NCI-H1105 (cell line): Measurements from ENCODE around the gene ROPN1L.

Source experiments
- DNase-seq: peaks from one replicate; lab custom pipeline; 2025; lab: John Stamatoyannopoulos, UW

Gene ROPN1L

GRCh38 chr5:10457682-10458574 lies 16.2 kb downstream of the ROPN1L start:
- DNase-seq, result no peak

- DNase-seq, result no peak
These were observed 17.7 kb downstream of the ROPN1L start for GRCh38 chr5:10459080-10460055.

- no peak for DNase-seq
These were observed 18.7 kb downstream of the ROPN1L start for GRCh38 chr5:10460252-10460906.

DNA sequence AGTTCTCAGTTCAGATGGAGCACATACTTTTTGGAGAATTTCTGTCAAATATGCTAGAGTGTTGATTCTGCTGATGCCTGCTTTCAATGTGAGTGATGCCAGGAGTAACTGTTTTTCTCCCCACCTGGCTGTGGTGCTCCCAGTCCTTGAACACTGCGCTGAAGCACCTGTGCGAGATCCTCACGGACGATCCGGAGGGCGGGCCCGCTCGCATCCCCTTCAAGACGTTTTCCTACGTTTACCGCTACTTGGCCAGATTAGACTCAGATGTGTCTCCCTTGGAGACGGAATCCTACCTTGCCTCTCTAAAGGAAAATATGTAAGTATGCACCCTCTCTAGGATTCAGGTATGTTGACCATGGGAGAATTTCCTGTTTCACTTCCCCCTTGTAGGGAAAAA lies 19.4 kb downstream of the ROPN1L start:
- no peak for DNase-seq

DNA sequence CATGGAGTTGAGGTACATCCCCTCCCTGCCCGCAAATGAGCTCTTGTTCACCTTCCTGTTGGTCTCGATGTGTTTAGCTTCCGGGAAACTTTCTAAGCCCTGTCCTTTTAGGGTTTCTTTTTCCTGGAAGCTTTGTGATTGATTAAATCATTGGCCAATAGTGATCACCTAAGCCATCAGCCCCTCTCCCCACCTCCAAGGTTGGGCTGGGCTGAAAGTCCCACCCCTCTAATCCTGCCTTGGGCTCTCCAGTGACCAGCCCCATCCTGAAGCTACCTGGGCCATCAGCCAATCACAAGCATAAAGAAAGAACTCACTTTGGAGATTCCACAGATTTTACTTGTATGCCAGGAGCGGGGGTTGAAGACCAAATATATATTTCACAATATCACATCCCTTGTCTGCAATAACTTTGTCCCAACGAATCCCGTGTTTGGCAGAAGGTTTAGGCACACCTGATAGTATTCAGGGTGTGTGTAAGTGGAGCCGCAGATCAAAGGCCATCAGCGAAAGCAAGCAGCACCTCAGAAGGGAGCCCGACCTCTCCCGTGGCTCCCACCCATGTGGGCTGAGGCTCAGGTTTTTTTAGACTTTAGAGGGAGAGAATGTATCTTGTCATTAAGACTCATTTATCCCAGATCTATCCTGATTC lies 20.4 kb downstream of the ROPN1L start:
- no peak for DNase-seq

- no peak for DNase-seq
These were observed 21.9 kb downstream of the ROPN1L start for GRCh38 chr5:10463566-10463965.

DNA sequence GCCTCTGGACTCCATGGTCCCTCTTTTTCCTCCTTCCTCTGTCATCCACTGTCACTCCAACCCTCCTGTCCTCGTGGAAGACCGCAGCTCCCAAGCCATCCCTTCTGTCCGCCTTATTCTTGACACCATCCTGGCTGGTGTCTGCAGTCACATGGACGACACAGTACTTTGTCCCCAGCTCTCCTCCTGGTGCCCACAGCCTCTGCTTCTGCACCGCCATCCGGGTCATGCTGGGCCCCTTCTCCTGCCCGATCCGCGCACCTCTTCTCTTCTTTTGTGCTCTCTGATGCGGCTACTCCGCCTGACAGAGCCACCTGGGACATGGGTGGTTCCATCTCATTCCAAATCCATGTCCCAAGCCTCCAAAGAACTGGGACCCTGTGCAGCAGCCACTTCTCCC lies 22.5 kb downstream of the ROPN1L start:
- DNase-seq, result no peak

- DNase-seq, result no peak
These were observed 24.0 kb downstream of the ROPN1L start for GRCh38 chr5:10465726-10466125.

DNA sequence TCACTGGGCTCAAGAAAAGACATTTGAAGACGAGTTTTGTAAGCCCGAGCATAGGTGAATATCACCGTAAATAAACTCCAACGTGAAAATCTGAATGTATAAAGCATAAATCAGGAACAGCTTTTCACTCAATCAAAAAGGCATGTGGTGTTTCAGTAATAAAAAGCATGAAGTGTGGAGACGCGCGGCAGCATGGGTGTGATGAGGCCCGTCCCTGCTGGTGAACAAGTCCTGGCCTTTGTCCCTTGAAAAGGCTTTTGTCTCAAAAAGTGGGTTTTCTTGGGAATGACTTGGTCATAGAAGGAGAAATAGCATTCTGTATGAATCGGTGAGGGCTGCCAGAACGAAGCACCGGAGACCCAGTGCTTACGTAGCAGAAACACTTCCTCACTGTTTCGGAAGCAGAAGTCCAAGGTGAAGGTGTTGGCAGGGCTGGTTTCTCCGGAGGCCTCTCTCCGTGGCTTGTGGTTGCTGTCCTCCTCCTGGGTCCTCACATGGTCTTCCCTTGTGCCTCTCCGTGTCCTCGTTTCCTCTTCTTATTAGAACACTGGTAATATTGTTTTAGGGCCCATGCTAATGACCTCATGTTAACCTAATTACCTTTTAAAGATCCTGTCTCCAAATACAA lies 24.9 kb downstream of the ROPN1L start:
- DNase-seq, result no peak

DNA sequence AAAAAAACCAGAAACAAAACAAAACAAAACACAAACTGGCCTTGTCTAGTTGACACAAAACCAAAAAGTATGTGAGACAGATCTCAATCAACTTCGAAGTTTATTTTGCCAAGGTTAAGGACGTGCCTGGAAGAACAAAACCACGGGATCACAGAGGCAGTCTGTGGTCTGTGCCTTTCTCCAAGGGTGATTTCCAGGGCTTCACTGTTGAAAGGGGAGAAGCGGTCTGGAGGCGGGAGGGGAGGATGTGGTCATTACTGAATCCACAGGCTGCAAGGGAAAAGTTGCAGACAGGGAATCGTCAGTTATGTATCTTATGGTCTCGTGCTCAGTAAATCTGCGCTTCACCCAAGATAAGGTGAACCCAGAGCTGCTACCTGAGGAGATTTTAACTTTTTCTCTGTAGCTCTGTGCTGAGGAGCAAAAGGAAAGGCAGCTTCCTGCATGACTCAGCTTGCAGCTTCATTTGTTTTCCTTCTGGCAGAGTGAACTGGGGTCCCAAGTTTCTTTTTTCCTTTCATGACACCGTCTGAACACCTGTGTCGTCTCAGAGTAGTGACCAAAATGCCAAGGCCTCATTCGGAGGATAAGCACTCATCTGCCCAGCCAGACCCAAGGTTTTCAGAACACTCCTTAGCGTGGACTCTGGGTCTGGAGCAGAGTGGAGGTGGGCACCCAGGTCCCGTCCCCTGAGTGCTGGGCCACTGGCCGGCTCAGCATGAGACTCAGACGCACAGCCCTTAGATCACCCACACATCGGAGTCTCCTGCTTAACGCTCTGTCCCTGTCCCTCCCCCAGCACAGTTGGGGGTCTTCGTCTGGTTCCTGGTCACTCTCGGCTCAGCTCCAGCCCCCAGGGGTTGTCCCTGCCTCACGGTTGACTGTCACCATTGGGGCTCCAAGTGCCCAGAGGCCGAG lies 25.9 kb downstream of the ROPN1L start:
- no peak for DNase-seq

DNA sequence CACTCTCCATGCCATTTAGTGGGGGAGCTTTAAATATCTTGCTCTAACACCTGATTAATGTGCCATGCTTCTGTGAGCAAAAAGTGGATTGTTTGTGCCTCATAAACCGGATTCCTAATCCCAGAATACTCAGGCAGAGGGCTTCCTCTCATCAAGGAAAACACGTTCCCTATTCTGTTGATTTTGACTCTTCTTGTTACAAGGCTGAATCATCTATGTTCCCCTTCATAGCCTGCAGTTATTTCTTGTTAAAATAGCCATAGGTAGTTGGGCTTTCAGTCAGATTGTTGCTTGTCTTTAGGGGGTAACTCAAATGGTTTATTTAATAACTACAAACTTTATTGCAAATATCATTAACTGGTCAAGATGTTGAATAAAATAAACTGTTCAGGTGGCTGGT lies 26.6 kb downstream of the ROPN1L start:
- no peak for DNase-seq

- no peak for DNase-seq
These were observed 27.8 kb downstream of the ROPN1L start for GRCh38 chr5:10469253-10470050.

DNA sequence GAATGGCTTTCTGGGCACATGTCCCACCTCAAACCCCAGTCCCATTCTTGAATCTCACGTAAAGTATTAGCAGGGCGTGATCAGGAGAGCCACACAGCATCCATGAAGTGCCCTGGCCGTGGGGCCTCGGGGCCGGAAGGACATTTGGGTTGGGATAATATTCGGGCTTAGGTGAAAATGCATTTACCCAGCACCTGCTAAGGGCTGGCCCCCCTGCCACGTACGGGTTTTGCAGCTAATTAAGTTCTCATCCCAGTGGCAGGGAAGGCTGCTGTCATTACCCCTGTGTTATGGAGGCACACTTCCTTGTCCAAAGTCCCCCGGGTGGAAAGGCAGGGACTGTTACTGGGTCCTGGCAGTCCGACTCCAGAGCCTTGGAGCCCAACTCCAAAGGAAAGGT lies 29.0 kb downstream of the ROPN1L start:
- DNase-seq, result no peak

DNA sequence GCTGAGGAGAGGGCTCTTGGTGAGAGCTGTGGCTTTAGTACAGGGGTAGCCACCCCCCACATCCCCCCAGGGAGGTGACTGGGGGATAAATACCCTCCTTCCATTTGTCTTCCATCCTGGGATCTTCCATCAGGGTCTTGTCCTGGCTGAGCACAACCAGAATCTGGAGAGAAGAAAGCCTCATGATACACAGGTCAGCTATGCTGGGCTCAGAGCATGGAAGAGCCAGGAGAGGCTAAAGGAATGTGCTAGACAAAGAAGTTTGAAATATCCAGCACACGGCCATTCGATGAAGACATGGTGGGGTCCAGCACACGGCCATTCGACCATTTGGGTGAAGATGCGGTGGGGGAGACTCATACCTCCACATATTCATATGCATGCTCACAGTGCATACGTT lies 30.0 kb downstream of the ROPN1L start:
- DNase-seq, result no peak

- DNase-seq, result no peak
These were observed 32.9 kb downstream of the ROPN1L start for GRCh38 chr5:10474521-10475075.

- DNase-seq, result no peak
These were observed 34.4 kb downstream of the ROPN1L start for GRCh38 chr5:10475931-10476676.

GRCh38 chr5:10476878-10477277 lies 35.2 kb downstream of the ROPN1L start:
- DNase-seq, result no peak

DNA sequence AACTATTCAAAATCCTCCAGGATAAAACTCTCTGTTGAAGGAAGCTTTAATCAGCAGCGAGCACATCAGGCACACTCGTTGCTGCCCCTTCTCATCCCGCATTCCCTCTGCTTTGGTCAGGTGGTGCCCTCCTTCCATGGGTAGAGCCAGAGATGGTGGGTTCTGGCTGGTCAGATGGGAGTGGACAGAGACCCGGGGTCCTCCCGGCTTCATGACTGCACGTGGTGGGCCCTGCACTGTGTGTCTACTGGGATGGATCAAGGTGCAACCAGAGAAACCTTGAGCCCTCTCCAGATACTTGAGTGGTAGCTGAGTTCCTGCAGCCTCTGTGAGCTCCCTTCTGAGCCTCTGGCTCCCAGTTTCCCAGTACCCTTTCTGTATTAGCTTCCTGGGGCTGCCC lies 36.3 kb downstream of the ROPN1L start:
- DNase-seq, result no peak
